ENCODE measurements around the gene TJP1. TPM values are rescaled to one million over a fixed set of nuclear protein-coding genes. Genes with fewer than 3 reads are reported as not detected.
A peak's percentile ranks its signal among the peaks of the same experiment; 100 is the strongest.
"Not testable (repeated sequence)": the region's sequence is repeated elsewhere in the genome, so short reads cannot be mapped to it uniquely, and the experiment has no call there.

Gene TJP1
- total and polyA plus RNA-seq, 2 of the 8 experiments (the other 6 are each of a cell fraction or from before 2014, with no cell fraction given) = 46.3 to 138 TPM

GRCh38 chr15:29754009-29754408 is 68.3 kb downstream of the TJP1 start:
- H3K27ac ChIP-seq (ENCODE audit: low read depth, low read length); H3K9me3 ChIP-seq (ENCODE audit: insufficient read depth in 2 of 2, low read depth in 1 of 2, low read length in 1 of 2); H2AK5ac ChIP-seq (ENCODE audit: low read depth, low read length); H4K91ac ChIP-seq (replicated peaks; ENCODE audit: insufficient read length, low read length); H3K79me1 ChIP-seq (ENCODE audit: low read depth, low read length); DNase-seq (ENCODE audit: low read depth in 1 of 2, low spot score in 2 of 2); H3K4ac ChIP-seq (replicated peaks; ENCODE audit: insufficient read length, low read depth, low read length); H4K5ac ChIP-seq (ENCODE audit: insufficient read length, low read depth, low read length); H3K9ac ChIP-seq (replicated peaks in 1 of 4; ENCODE audit: extremely low read depth in 1 of 4, low read depth in 3 of 4, low read length in 3 of 4); FAIRE-seq; H3K27me3 ChIP-seq (replicated peaks in 1 of 4; ENCODE audit: control insufficient read depth in 3 of 4, extremely low read depth in 1 of 4, insufficient read depth in 3 of 4, low read length in 3 of 4); POLR2A ChIA-PET (ENCODE audit: partially characterized antibody); H3K56ac ChIP-seq (replicated peaks; ENCODE audit: insufficient read length, low read depth, low read length); H3K4me3 ChIP-seq (ENCODE audit: extremely low read depth in 1 of 4, insufficient read depth in 2 of 4, low read depth in 3 of 4, low read length in 4 of 4); H2BK15ac ChIP-seq (ENCODE audit: low read length); H3K23ac ChIP-seq (ENCODE audit: insufficient read length); H2BK20ac ChIP-seq (ENCODE audit: low read length); H2BK120ac ChIP-seq (replicated peaks; ENCODE audit: low read depth, low read length); H2BK5ac ChIP-seq (ENCODE audit: low read depth, low read length); H4K20me1 ChIP-seq (replicated peaks in 1 of 2; ENCODE audit: control insufficient read depth in 1 of 2, insufficient read depth in 2 of 2, low read length in 2 of 2); H3K14ac ChIP-seq (ENCODE audit: insufficient read length); H3K18ac ChIP-seq (ENCODE audit: extremely low read depth, low read length); CTCF ChIA-PET (ENCODE audit: partially characterized antibody); H3K4me2 ChIP-seq (ENCODE audit: insufficient read depth in 1 of 2, low read depth in 2 of 2, low read length in 2 of 2); H2BK12ac ChIP-seq (ENCODE audit: low read depth, low read length); H4K8ac ChIP-seq (ENCODE audit: extremely low read depth, insufficient read depth, low read length); H2AFZ ChIP-seq (ENCODE audit: low read length); H3K23me2 ChIP-seq (ENCODE audit: low read depth, low read length): not testable (repeated sequence)
- Histone ChIP-seq H3K36me3 (ENCODE audit: control insufficient read depth in 2 of 4, insufficient read depth in 4 of 4, low read length in 3 of 4) (peaks cover 0 to 12% (median 3%) of the 10 kb centered on the region in 4 experiments; a peak in 3 of 8 replicates), H3K4me1 (replicated peaks in 1 of 4; ENCODE audit: control insufficient read depth in 3 of 4, insufficient read depth in 4 of 4, low read length in 3 of 4) (peaks cover 0 to 14% (median 0%) of the 10 kb centered on the region in 4 experiments; a peak in 3 of 7 replicates), H3K79me2 (ENCODE audit: control insufficient read depth in 1 of 2, insufficient read depth in 2 of 2, low read length in 2 of 2) (peaks cover 0 to 34% of the 10 kb centered on the region in 2 experiments; a peak in 2 of 4 replicates)
- 87% methylated on average over 2 of the region's 2 CpGs; no CpG with 5 or more reads in 1 of the 2 experiments for WGBS, 2 experiments (ENCODE audit: extremely low coverage in 1 of 2, insufficient coverage in 1 of 2, insufficient read length in 1 of 2, insufficient replicate concordance in 2 of 2, low coverage in 1 of 2, low lambda C conversion rate in 2 of 2, missing lambda C conversion rate in 1 of 2)
- peak; percentile 54; the same call in 1 of the 2 replicates for TF ChIP-seq KDM1A (IDR thresholded peaks at IDR 0.05; ENCODE audit: borderline replicate concordance, low read length)
